ENCODE results near the gene HSD11B2.
"Not testable (repeated sequence)": the region's sequence is repeated elsewhere in the genome, so short reads cannot be mapped to it uniquely, and the experiment has no call there.

DNA sequence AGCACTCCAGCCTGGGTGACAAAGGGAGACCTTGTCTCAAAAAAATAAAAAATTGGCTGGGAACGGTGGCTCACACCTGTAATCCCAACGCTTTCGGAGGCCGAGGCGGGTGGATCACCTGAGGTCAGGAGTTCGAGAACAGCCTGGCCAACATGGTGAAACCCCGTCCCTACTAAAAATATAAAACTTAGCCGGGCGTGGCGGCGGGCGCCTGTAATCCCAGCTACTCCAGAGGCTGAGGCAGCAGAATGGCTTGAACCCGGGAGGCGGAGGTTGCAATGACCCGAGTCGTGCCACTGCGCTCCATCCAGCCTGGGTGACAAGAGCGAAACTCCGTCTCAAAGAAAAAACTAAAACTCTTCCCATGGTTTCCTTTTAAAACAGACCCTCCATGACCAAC is 15.5 kb upstream of the HSD11B2 start:
- not testable (repeated sequence) for TF ChIP-seq POLR2AphosphoS5, POLR2A, CTCF (IDR thresholded peaks at IDR 0.05)

Data from prostate gland (tissue), 2 donors.